ENCODE results near the gene TSKU. TPM values are rescaled to one million over a fixed set of nuclear protein-coding genes. Genes with fewer than 3 reads are reported as not detected.

TSKU gene
- total RNA-seq, 1 donor = not detected

DNA sequence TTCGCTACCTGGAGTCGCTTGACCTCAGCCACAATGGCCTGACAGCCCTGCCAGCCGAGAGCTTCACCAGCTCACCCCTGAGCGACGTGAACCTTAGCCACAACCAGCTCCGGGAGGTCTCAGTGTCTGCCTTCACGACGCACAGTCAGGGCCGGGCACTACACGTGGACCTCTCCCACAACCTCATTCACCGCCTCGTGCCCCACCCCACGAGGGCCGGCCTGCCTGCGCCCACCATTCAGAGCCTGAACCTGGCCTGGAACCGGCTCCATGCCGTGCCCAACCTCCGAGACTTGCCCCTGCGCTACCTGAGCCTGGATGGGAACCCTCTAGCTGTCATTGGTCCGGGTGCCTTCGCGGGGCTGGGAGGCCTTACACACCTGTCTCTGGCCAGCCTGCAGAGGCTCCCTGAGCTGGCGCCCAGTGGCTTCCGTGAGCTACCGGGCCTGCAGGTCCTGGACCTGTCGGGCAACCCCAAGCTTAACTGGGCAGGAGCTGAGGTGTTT lies 12.8 kb downstream of the TSKU start:
- Histone ChIP-seq H3K27me3 (ENCODE audit: insufficient read depth, low read length) (no peaks in the 10 kb centered on the region), H3K9me3 (ENCODE audit: low read depth, low read length) (no peaks in the 10 kb centered on the region), H3K4me1 (ENCODE audit: insufficient read depth, low read length) (peaks cover 9% of the 10 kb centered on the region), H3K4me3 (ENCODE audit: low read length) (no peak overlapping the region)

DNA sequence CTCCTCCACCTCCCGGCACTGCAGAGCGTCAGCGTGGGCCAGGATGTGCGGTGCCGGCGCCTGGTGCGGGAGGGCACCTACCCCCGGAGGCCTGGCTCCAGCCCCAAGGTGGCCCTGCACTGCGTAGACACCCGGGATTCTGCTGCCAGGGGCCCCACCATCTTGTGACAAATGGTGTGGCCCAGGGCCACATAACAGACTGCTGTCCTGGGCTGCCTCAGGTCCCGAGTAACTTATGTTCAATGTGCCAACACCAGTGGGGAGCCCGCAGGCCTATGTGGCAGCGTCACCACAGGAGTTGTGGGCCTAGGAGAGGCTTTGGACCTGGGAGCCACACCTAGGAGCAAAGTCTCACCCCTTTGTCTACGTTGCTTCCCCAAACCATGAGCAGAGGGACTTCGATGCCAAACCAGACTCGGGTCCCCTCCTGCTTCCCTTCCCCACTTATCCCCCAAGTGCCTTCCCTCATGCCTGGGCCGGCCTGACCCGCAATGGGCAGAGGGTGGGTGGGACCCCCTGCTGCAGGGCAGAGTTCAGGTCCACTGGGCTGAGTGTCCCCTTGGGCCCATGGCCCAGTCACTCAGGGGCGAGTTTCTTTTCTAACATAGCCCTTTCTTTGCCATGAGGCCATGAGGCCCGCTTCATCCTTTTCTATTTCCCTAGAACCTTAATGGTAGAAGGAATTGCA lies 13.5 kb downstream of the TSKU start:
- no peaks in the 10 kb centered on the region for H3K27me3 ChIP-seq (ENCODE audit: insufficient read depth, low read length)
- H3K4me3 ChIP-seq (ENCODE audit: low read length) = no peak overlapping the region
- peaks cover 9% of the 10 kb centered on the region for H3K4me1 ChIP-seq (ENCODE audit: insufficient read depth, low read length)
- no peaks in the 10 kb centered on the region for H3K9me3 ChIP-seq (ENCODE audit: low read depth, low read length)

DNA sequence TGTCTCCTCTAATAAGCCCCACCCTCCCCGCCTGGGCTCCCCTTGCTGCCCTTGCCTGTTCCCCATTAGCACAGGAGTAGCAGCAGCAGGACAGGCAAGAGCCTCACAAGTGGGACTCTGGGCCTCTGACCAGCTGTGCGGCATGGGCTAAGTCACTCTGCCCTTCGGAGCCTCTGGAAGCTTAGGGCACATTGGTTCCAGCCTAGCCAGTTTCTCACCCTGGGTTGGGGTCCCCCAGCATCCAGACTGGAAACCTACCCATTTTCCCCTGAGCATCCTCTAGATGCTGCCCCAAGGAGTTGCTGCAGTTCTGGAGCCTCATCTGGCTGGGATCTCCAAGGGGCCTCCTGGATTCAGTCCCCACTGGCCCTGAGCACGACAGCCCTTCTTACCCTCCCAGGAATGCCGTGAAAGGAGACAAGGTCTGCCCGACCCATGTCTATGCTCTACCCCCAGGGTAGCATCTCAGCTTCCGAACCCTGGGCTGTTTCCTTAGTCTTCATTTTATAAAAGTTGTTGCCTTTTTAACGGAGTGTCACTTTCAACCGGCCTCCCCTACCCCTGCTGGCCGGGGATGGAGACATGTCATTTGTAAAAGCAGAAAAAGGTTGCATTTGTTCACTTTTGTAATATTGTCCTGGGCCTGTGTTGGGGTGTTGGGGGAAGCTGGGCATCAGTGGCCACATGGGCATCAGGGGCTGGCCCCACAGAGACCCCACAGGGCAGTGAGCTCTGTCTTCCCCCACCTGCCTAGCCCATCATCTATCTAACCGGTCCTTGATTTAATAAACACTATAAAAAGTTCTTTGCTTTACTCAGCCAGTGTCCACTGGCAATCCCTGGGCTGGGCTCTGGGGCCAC lies 14.4 kb downstream of the TSKU start:
- peaks cover 9% of the 10 kb centered on the region for H3K4me1 ChIP-seq (ENCODE audit: insufficient read depth, low read length)
- no peaks in the 10 kb centered on the region for H3K27me3 ChIP-seq (ENCODE audit: insufficient read depth, low read length)
- no peaks in the 10 kb centered on the region for H3K9me3 ChIP-seq (ENCODE audit: low read depth, low read length)
- no peak overlapping the region for H3K4me3 ChIP-seq (ENCODE audit: low read length)

GRCh38 chr11:76798202-76798581 lies 15.0 kb downstream of the TSKU start:
- peaks cover 9% of the 10 kb centered on the region for H3K4me1 ChIP-seq (ENCODE audit: insufficient read depth, low read length)
- H3K27me3 ChIP-seq (ENCODE audit: insufficient read depth, low read length) = no peaks in the 10 kb centered on the region
- no peaks in the 10 kb centered on the region for H3K9me3 ChIP-seq (ENCODE audit: low read depth, low read length)
- H3K4me3 ChIP-seq (ENCODE audit: low read length) = no peak overlapping the region

GRCh38 chr11:76798671-76799065 lies 15.5 kb downstream of the TSKU start:
- H3K4me3 ChIP-seq (ENCODE audit: low read length) = no peak overlapping the region
- H3K27me3 ChIP-seq (ENCODE audit: insufficient read depth, low read length) = no peaks in the 10 kb centered on the region
- no peaks in the 10 kb centered on the region for H3K9me3 ChIP-seq (ENCODE audit: low read depth, low read length)
- peaks cover 9% of the 10 kb centered on the region for H3K4me1 ChIP-seq (ENCODE audit: insufficient read depth, low read length)

DNA sequence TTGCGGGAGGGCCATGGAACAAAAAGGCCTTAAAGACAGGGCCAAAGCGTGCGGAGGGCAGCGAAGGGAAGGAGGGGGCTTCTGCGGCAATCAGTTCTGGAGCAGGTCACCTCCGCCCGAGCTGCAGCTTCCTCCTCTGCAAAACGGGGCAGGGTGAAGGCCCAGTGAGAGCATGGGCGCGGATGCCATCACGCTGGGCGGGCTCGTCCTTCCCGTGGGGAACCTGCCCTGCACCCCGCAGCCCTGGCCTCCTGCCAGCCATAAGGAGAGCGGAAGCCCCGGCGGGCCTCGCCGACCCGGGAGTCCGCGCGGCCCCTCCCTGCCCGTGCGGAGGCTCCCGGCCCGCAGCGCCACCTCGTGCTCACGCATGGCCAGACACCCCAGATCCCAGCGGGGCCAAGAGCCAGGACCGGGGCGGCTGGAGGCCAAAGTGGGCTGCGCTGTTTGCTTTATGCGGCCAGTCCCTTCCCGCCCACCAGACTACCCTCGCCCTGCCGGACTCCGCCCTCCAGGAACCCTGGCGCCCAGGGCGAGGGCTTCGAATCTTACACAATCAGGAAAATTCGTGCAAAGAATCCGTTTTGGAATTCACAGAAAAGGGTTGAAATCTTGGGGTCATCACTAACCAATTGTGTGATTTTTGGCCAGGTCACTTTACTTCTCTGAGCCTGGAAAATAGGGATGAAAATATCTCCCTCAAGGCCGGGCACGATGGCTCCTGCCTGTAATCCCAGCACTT lies 16.1 kb downstream of the TSKU start:
- H3K4me3 ChIP-seq (ENCODE audit: low read length) = no peak overlapping the region

GRCh38 chr11:76800466-76801200 lies 17.5 kb downstream of the TSKU start:
- no peaks in the 10 kb centered on the region for H3K27me3 ChIP-seq (ENCODE audit: insufficient read depth, low read length)
- H3K4me1 ChIP-seq (ENCODE audit: insufficient read depth, low read length) = peaks cover 9% of the 10 kb centered on the region
- no peak overlapping the region for H3K4me3 ChIP-seq (ENCODE audit: low read length)
- H3K9me3 ChIP-seq (ENCODE audit: low read depth, low read length) = no peaks in the 10 kb centered on the region

More for the DNA sequence above, 16.1 kb downstream of the TSKU start:
- H3K9me3 ChIP-seq (ENCODE audit: low read depth, low read length) = no peaks in the 10 kb centered on the region
- H3K4me1 ChIP-seq (ENCODE audit: insufficient read depth, low read length) = peaks cover 9% of the 10 kb centered on the region
- no peaks in the 10 kb centered on the region for H3K27me3 ChIP-seq (ENCODE audit: insufficient read depth, low read length)

GRCh38 chr11:76801225-76801624 lies 18.1 kb downstream of the TSKU start:
- H3K4me3 ChIP-seq (ENCODE audit: low read length) = no peak overlapping the region
- peaks cover 9% of the 10 kb centered on the region for H3K4me1 ChIP-seq (ENCODE audit: insufficient read depth, low read length)
- H3K27me3 ChIP-seq (ENCODE audit: insufficient read depth, low read length) = no peaks in the 10 kb centered on the region
- no peaks in the 10 kb centered on the region for H3K9me3 ChIP-seq (ENCODE audit: low read depth, low read length)

DNA sequence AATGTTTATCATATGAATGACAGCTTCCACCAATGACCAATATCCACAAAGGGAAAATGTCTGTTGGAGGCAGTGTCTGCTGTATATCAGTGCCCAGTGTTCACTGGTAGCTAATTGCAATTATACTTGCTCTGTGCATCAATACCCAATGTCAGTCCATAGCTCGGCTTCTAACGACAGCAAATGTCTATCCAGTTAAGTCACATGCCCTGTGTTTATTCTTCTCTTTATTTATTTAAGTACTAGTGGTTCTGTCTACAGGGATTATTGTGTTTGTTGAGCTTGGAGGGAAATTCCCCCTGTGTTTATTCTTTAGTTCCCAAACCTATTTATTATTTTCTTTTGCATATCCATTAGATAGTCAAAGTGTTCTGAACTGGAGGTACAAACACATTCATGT lies 18.6 kb downstream of the TSKU start:
- Histone ChIP-seq H3K4me3 (ENCODE audit: low read length) (no peak overlapping the region), H3K27me3 (ENCODE audit: insufficient read depth, low read length) (no peaks in the 10 kb centered on the region), H3K9me3 (ENCODE audit: low read depth, low read length) (no peaks in the 10 kb centered on the region), H3K4me1 (ENCODE audit: insufficient read depth, low read length) (peaks cover 9% of the 10 kb centered on the region)

GRCh38 chr11:76802151-76802550 lies 19.0 kb downstream of the TSKU start:
- H3K4me3 ChIP-seq (ENCODE audit: low read length) = no peak overlapping the region
- H3K4me1 ChIP-seq (ENCODE audit: insufficient read depth, low read length) = peaks cover 9% of the 10 kb centered on the region
- no peaks in the 10 kb centered on the region for H3K27me3 ChIP-seq (ENCODE audit: insufficient read depth, low read length)
- no peaks in the 10 kb centered on the region for H3K9me3 ChIP-seq (ENCODE audit: low read depth, low read length)

DNA sequence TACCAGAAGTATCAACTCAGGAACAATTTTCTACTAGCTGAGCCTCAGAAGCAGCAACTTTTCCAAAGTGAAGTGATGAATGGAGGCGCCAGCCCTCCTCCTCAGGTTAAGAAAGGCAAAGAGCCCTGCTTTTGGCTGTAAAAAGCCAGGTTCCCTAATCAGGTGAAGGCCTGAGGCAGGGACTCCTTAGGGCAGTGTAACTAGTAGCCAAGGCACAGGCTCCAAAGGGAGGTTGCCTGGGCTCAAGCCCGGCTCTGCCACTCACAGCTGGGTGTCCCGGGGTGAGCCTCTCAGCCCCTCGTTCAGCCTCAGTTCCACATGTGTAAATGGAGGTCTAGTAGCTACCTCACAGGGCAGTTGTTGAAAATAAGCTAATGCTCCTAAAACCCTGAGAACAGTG lies 19.5 kb downstream of the TSKU start:
- Histone ChIP-seq H3K9me3 (ENCODE audit: low read depth, low read length) (no peaks in the 10 kb centered on the region), H3K27me3 (ENCODE audit: insufficient read depth, low read length) (no peaks in the 10 kb centered on the region), H3K4me1 (ENCODE audit: insufficient read depth, low read length) (peaks cover 12% of the 10 kb centered on the region), H3K4me3 (ENCODE audit: low read length) (no peak overlapping the region)

- Histone ChIP-seq H3K4me3 (ENCODE audit: low read length) (no peak overlapping the region), H3K27me3 (ENCODE audit: insufficient read depth, low read length) (no peaks in the 10 kb centered on the region), H3K4me1 (ENCODE audit: insufficient read depth, low read length) (peaks cover 13% of the 10 kb centered on the region), H3K9me3 (ENCODE audit: low read depth, low read length) (no peaks in the 10 kb centered on the region)
Observed at GRCh38 chr11:76803023-76803422, 19.9 kb downstream of the TSKU start.

GRCh38 chr11:76803811-76804600 lies 20.9 kb downstream of the TSKU start:
- Histone ChIP-seq H3K9me3 (ENCODE audit: low read depth, low read length) (no peaks in the 10 kb centered on the region), H3K27me3 (ENCODE audit: insufficient read depth, low read length) (no peaks in the 10 kb centered on the region), H3K4me3 (ENCODE audit: low read length) (no peak overlapping the region), H3K4me1 (ENCODE audit: insufficient read depth, low read length) (peaks cover 12% of the 10 kb centered on the region)
